ENCODE measurements around the gene DHX8.
"Not testable (repeated sequence)": the region's sequence is repeated elsewhere in the genome, so short reads cannot be mapped to it uniquely, and the experiment has no call there.

DHX8 gene

GRCh38 chr17:43448720-43449469 is 34.9 kb upstream of the DHX8 start:
- H3K79me2 ChIP-seq (ENCODE audit: control insufficient read depth, low read length): no peaks in the 10 kb centered on the region
- TF ChIP-seq EZH2phosphoT487 (IDR thresholded peaks at IDR 0.05; ENCODE audit: borderline replicate concordance, low read length) (no peak), CTCF (IDR thresholded peaks at IDR 0.05; ENCODE audit: low read depth, low read length, poor library complexity, severe bottlenecking) (no peak)
- no peaks in the 10 kb centered on the region for H4K20me1 ChIP-seq (ENCODE audit: control insufficient read depth, insufficient read depth, low read depth, low read length)
- H3F3A ChIP-seq (ENCODE audit: control insufficient read depth, insufficient read depth): no peaks in the 10 kb centered on the region
- H3K27me3 ChIP-seq (ENCODE audit: control insufficient read depth, low read length): 0 out of 2 replicates have a peak, but pooled peaks cover 3% of the 10 kb centered on the region
- no peak overlapping the region for H3K4me2 ChIP-seq (ENCODE audit: low read length)
- H3K27ac ChIP-seq (ENCODE audit: low read depth, low read length): no peak overlapping the region
- H3K4me1 ChIP-seq (ENCODE audit: control insufficient read depth, low read length): no peaks in the 10 kb centered on the region
- no peaks in the 10 kb centered on the region for H3K9me2 ChIP-seq (replicated peaks; ENCODE audit: control insufficient read depth, low read length)
- no peak overlapping the region for H3K4me3 ChIP-seq (ENCODE audit: low read length)
- no peaks in the 10 kb centered on the region for H3K36me3 ChIP-seq (ENCODE audit: control insufficient read depth, low read length)
- H3K9me3 ChIP-seq (ENCODE audit: control insufficient read depth, insufficient read depth, low read length): no peaks in the 10 kb centered on the region

GRCh38 chr17:43449470-43450248 is 34.1 kb upstream of the DHX8 start:
- Histone ChIP-seq H3K27ac (ENCODE audit: low read depth, low read length) (no peak overlapping the region), H3K4me1 (ENCODE audit: control insufficient read depth, low read length) (no peaks in the 10 kb centered on the region)
- TF ChIP-seq EZH2phosphoT487 (IDR thresholded peaks at IDR 0.05; ENCODE audit: borderline replicate concordance, low read length) (no peak), CTCF (IDR thresholded peaks at IDR 0.05; ENCODE audit: low read depth, low read length, poor library complexity, severe bottlenecking) (no peak)

GRCh38 chr17:43450791-43451190 is 33.0 kb upstream of the DHX8 start:
- not testable (repeated sequence) for H3K9me2 ChIP-seq (replicated peaks; ENCODE audit: control insufficient read depth, low read length); H3K79me2 ChIP-seq (ENCODE audit: control insufficient read depth, low read length); H3K36me3 ChIP-seq (ENCODE audit: control insufficient read depth, low read length); H4K20me1 ChIP-seq (ENCODE audit: control insufficient read depth, insufficient read depth, low read depth, low read length); H3K27me3 ChIP-seq (ENCODE audit: control insufficient read depth, low read length); H3K27ac ChIP-seq (ENCODE audit: low read depth, low read length); H3K4me1 ChIP-seq (ENCODE audit: control insufficient read depth, low read length); H3K4me2 ChIP-seq (ENCODE audit: low read length); H3K9me3 ChIP-seq (ENCODE audit: control insufficient read depth, insufficient read depth, low read length); H3K4me3 ChIP-seq (ENCODE audit: low read length); H3F3A ChIP-seq (ENCODE audit: control insufficient read depth, insufficient read depth)

More at GRCh38 chr17:43449470-43450248, 34.1 kb upstream of the DHX8 start:
- Histone ChIP-seq H3K4me2 (ENCODE audit: low read length) (no peak overlapping the region), H4K20me1 (ENCODE audit: control insufficient read depth, insufficient read depth, low read depth, low read length) (no peaks in the 10 kb centered on the region), H3K27me3 (ENCODE audit: control insufficient read depth, low read length) (no peaks in the 10 kb centered on the region), H3K4me3 (ENCODE audit: low read length) (no peak overlapping the region), H3F3A (ENCODE audit: control insufficient read depth, insufficient read depth) (no peaks in the 10 kb centered on the region), H3K36me3 (ENCODE audit: control insufficient read depth, low read length) (no peaks in the 10 kb centered on the region), H3K79me2 (ENCODE audit: control insufficient read depth, low read length) (no peaks in the 10 kb centered on the region), H3K9me3 (ENCODE audit: control insufficient read depth, insufficient read depth, low read length) (no peaks in the 10 kb centered on the region), H3K9me2 (replicated peaks; ENCODE audit: control insufficient read depth, low read length) (no peaks in the 10 kb centered on the region)

GRCh38 chr17:43451741-43452140 is 32.0 kb upstream of the DHX8 start:
- H3K4me1 ChIP-seq (ENCODE audit: control insufficient read depth, low read length); H3K9me2 ChIP-seq (replicated peaks; ENCODE audit: control insufficient read depth, low read length); H3K27ac ChIP-seq (ENCODE audit: low read depth, low read length); H3K9me3 ChIP-seq (ENCODE audit: control insufficient read depth, insufficient read depth, low read length); H3K4me2 ChIP-seq (ENCODE audit: low read length); H3K4me3 ChIP-seq (ENCODE audit: low read length); H4K20me1 ChIP-seq (ENCODE audit: control insufficient read depth, insufficient read depth, low read depth, low read length); H3K36me3 ChIP-seq (ENCODE audit: control insufficient read depth, low read length); H3K27me3 ChIP-seq (ENCODE audit: control insufficient read depth, low read length); H3K79me2 ChIP-seq (ENCODE audit: control insufficient read depth, low read length); H3F3A ChIP-seq (ENCODE audit: control insufficient read depth, insufficient read depth): not testable (repeated sequence)
